Smooth muscle cell (in vitro differentiated cells): ENCODE results near the gene BCL2L12. TPM values are rescaled to one million over a fixed set of nuclear protein-coding genes. Genes with fewer than 3 reads are reported as not detected.
A peak's percentile ranks its signal among the peaks of the same experiment; 100 is the strongest.

ENCODE experiments used
- DNase-seq: peaks from one replicate; lab custom pipeline; 2025; ENCODE audit not compliant: unreplicated experiment; lab: John Stamatoyannopoulos, UW
- H2AFZ ChIP-seq: fragments of 200-600 bp; sonication (generic); 2 replicates; pipeline ENCODE4 v1.6.0; 2016; ENCODE audit warnings: antibody characterized with exemption, low read depth, mild to moderate bottlenecking
- H3F3A ChIP-seq: fragments of 200-600 bp; sonication (generic); 2 replicates; pipeline ENCODE4 v1.6.0; 2017; ENCODE audit warnings: antibody characterized with exemption, low read depth
- H3K27ac ChIP-seq: fragments of 200-600 bp; sonication (generic); 2 replicates; pipeline ENCODE4 v1.5.1; 2016; ENCODE audit warnings: low read depth, mild to moderate bottlenecking
- H3K27me3 ChIP-seq: fragments of 200-600 bp; sonication (generic); 2 replicates; pipeline ENCODE4 v1.6.1; 2016; ENCODE audit warnings: low read depth, mild to moderate bottlenecking
- H3K36me3 ChIP-seq: fragments of 200-600 bp; sonication (generic); 2 replicates; pipeline ENCODE4 v1.5.1; 2016; ENCODE audit warnings: low read depth
- H3K4me1 ChIP-seq: fragments of 200-600 bp; sonication (generic); 2 replicates; pipeline ENCODE4 v1.5.1; 2016; ENCODE audit warnings: low read depth
- H3K4me2 ChIP-seq: fragments of 200-600 bp; sonication (generic); 2 replicates; pipeline ENCODE4 v1.6.0; 2016; ENCODE audit warnings: mild to moderate bottlenecking
- H3K4me3 ChIP-seq: fragments of 200-600 bp; sonication (generic); 2 replicates; pipeline ENCODE4 v1.5.1; 2016; ENCODE audit warnings: mild to moderate bottlenecking
- H3K79me2 ChIP-seq: fragments of 200-600 bp; sonication (generic); 2 replicates; pipeline ENCODE4 v1.6.0; 2016; ENCODE audit warnings: low read depth, mild to moderate bottlenecking
- H3K9ac ChIP-seq: fragments of 200-600 bp; sonication (generic); 2 replicates; pipeline ENCODE4 v1.6.0; 2016; ENCODE audit warnings: low read depth
- H3K9me3 ChIP-seq: fragments of 200-600 bp; sonication (generic); replicated peaks from 2 replicates; pipeline ENCODE4 v1.5.1; 2016; ENCODE audit warnings: low read depth
- H4K20me1 ChIP-seq: fragments of 200-600 bp; sonication (generic); 2 replicates; pipeline ENCODE4 v1.6.0; 2016; ENCODE audit warnings: low read depth
- WGBS: methylation state at CpG from one replicate; pipeline ENCODE4 v1.1.7; 2016; ENCODE audit warnings: low lambda C conversion rate; 5-methylcytosine and 5-hydroxymethylcytosine counted together
- polyA plus RNA-seq: library from polyadenylated mRNA; unstranded; fragments of >200 nt; fragmentation: Nextera tagmentation; extraction: Ambion mirVana; gene quantifications from 2 replicates; pipeline ENCODE4 v1.2.1, GENCODE V29; 2016
- total RNA-seq: library from RNA; depleted of rRNA; stranded (reverse); fragments of >200 nt; gene quantifications from 2 replicates; pipeline ENCODE4 v1.2.3, GENCODE V29; 2014
- TF ChIP-seq, protein P1 (sequence below): fragments of 200-600 bp; sonication (generic); IDR thresholded peaks from 2 replicates; pipeline ENCODE4 v1.5.1; 2017; ENCODE audit warnings: borderline replicate concordance, mild to moderate bottlenecking, antibody characterized with exemption; ENCODE audit not compliant: insufficient read depth, poor library complexity, severe bottlenecking

Gene BCL2L12
- total and polyA plus RNA-seq, 2 experiments from 2014 or later = 10.8 to 34.0 TPM

DNA sequence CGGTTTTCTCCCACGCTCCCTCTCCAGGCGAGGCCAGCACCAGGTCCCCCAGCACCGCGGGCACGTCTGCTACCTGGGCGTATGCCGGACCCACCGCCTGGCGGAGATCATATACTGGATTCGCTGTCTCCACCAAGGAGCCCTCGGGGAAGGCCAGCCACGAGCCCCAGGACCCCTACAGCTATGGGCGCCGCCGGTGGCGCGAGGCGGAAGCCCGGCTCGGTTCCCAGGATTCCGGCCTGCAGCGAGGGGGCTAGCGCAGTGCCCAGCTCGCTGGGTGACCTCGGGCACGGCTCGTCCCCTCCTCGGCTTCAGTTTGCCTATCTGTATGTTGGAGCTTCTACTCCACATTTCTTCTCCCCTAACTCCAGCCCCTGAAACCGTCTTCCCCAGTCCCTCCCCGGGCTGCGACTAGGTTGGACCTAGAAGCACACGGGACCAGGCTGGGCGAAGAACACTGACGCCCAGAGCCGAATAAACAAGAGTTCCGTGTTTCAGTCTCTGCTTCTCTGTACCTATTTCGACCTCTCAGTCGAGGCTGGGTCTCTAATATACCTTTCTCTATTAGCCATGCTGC, 24.4 kb downstream of the BCL2L12 start:
- 11% methylated on average over 39 of the region's 39 CpGs for WGBS
- Histone ChIP-seq H3K27me3 (no peaks in the 10 kb centered on the region), H3K4me3 (peak overlapping the region; percentile 55), H3K4me1 (no peaks in the 10 kb centered on the region), H3K79me2 (no peaks in the 10 kb centered on the region), H3K36me3 (no peaks in the 10 kb centered on the region), H3K9me3 (no peaks in the 10 kb centered on the region), H3F3A (no peaks in the 10 kb centered on the region), H2AFZ (peak overlapping the region; percentile 52), H3K27ac (no peak overlapping the region), H3K4me2 (peak overlapping the region; percentile 92), H4K20me1 (peaks cover 19% of the 10 kb centered on the region), H3K9ac (peak overlapping the region; percentile 10)
- no peak for DNase-seq
- TF ChIP-seq, protein P1, sequence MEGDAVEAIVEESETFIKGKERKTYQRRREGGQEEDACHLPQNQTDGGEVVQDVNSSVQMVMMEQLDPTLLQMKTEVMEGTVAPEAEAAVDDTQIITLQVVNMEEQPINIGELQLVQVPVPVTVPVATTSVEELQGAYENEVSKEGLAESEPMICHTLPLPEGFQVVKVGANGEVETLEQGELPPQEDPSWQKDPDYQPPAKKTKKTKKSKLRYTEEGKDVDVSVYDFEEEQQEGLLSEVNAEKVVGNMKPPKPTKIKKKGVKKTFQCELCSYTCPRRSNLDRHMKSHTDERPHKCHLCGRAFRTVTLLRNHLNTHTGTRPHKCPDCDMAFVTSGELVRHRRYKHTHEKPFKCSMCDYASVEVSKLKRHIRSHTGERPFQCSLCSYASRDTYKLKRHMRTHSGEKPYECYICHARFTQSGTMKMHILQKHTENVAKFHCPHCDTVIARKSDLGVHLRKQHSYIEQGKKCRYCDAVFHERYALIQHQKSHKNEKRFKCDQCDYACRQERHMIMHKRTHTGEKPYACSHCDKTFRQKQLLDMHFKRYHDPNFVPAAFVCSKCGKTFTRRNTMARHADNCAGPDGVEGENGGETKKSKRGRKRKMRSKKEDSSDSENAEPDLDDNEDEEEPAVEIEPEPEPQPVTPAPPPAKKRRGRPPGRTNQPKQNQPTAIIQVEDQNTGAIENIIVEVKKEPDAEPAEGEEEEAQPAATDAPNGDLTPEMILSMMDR = no peak

DNA sequence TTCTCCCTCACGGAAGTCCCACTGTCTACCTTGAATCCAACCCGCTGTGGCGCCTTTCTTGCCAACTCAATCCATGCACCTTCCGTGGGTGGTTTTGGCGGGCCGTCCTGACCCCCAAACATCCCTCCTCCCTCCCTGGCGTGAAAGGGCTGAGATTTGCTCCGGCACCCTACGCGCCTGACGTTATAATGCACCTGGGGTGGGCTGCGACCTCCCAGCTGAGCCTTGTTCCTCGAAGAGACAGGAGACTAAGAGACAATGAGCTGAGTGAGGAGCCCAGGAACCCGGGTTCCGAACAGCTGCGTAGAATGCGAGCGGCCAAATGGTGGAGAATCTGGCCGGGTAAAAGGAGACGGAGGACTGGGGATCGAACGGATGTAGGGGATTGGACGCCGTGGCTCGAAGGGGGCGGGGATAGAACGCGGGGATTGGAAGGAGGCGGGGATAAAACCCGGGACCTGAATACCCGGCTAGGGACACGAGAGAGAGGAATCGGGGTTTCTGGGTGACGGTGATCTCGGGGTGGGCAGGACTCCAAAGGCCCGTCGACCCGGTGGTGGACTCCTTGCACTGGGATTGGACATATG, 25.0 kb downstream of the BCL2L12 start, which contains the start of gene CPT1C:
TSS of gene CPT1C (plus strand) at position 461 of the 587 bp plus-strand sequence. CDS start 1,137 bp downstream, outside the sequence.
- H3K9me3 ChIP-seq = no peaks in the 10 kb centered on the region
- H3K9ac ChIP-seq = peak within 1 kb of the TSS; percentile 10
- H3K79me2 ChIP-seq = no peaks in the 10 kb centered on the region
- no peaks in the 10 kb centered on the region for H3F3A ChIP-seq
- no peak within 1 kb of the TSS for H3K27ac ChIP-seq
- no peaks in the 10 kb centered on the region for H3K27me3 ChIP-seq
- WGBS = 1% methylated on average over 38 of the region's 38 CpGs
- H2AFZ ChIP-seq = peak within 1 kb of the TSS; percentile 52
- peak within 1 kb of the TSS; percentile 92 for H3K4me2 ChIP-seq
- H3K36me3 ChIP-seq = no peaks in the 10 kb centered on the region
- TF ChIP-seq, protein P1 = no peak
- H3K4me3 ChIP-seq = peak within 1 kb of the TSS; percentile 55
- peak; percentile 29 for DNase-seq
- no peaks in the 10 kb centered on the region for H3K4me1 ChIP-seq
- H4K20me1 ChIP-seq = peaks cover 13% of the 10 kb centered on the region

DNA sequence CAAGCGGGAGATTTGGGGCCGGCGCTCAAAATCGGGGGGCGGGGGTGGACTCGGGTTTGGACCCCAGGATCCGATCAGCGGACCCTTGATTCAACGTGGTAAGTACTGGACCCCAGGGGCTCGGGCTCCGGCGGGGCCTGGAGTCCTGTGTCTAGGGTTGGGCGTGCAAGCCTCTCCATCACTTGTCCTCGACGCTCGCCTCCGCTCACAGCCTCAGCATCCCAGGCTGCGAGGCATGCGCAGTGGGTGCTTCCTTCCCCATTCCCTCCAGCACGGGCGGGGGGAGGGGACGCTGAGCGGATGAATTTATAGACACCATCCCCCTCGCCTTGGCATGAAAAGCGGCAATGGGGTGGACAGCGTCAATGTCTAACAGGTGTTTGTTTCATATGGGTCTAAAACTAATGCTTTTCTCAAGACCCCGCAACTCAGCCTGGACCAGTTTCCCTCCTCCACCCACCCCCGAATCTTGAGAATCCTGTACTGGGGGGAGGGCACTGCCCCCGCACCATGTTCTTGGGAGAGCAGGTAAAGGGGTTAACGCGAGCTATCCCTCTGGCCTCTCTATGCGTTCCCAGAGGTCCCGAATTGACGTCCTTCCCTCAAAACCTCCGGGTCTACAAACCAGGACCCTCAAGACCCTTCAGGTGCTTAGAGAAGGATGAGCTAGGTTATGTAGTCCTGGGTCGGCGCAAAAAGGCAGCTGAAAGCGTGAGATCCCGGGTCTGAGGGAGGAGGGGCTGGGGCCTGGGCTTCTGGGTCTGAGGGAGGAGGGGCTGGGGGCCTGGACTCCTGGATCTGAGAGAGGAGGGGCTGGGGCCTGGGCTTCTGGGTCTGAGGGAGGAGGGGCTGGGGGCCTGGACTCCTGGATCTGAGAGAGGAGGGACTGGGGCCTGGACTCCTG, 25.8 kb downstream of the BCL2L12 start:
- peak; percentile 29 for DNase-seq
- Histone ChIP-seq H3K27ac (no peak overlapping the region), H3K9ac (no peak overlapping the region), H3K4me2 (peak overlapping the region; percentile 92), H2AFZ (peak overlapping the region; percentile 45), H4K20me1 (peaks cover 13% of the 10 kb centered on the region), H3K9me3 (no peaks in the 10 kb centered on the region), H3K4me3 (peak overlapping the region; percentile 55), H3K4me1 (no peaks in the 10 kb centered on the region), H3K27me3 (no peaks in the 10 kb centered on the region), H3K79me2 (no peaks in the 10 kb centered on the region), H3K36me3 (no peaks in the 10 kb centered on the region), H3F3A (no peaks in the 10 kb centered on the region)
- TF ChIP-seq, protein P1 = no peak
- WGBS = 11% methylated on average over 39 of the region's 39 CpGs
